Activated naive CD4-positive, alpha-beta T cell treated with anti-CD3 and anti-CD28 coated beads, Interleukin-2, amount 50 U/mL, for 16 hours (primary cell): ENCODE data around the gene POLR3A.
"Not testable (repeated sequence)": the region's sequence is repeated elsewhere in the genome, so short reads cannot be mapped to it uniquely, and the experiment has no call there.

Experiments
- DNase-seq: peaks from one replicate; pipeline ENCODE4 v3.0.0-alpha.2; 2020

POLR3A gene

DNA sequence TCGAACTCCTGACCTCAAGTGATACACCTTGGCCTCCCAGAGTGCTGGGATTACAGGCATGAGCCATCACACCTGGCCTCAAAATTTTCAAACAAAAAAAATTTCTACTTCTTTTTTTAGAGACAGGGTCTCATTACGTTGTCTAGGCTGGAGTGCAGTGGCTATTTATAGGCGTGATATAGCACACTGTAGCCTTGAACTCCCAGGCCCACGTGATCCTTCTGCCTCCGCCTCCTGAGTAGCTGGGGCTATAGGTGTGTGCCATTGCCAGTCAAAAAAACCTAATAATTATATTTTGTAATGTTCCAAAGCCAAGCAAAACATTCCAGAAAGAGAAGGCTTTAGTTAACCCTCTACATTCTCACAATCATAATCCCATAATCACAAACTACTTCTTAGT, 13.8 kb downstream of the POLR3A start:
- no peak for DNase-seq

DNA sequence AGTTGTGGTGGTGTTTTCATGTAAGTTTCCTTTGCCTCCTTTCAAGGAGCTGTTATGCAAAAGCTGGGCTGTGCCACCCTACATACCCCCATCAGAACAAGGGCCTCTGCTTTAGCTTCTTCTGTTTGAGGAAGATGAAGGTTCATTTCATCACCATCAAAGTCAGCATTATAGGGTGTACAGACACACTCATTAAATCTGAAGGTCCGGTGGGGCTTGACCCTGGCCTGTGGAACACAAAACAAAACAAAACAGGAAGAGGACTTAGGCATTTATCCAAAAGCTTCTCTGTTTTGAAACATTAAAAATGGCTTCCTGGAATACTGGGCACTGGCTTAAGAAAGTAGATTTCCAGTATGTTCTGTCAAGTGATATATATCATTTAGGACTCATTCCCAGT, 15.8 kb downstream of the POLR3A start:
- no peak for DNase-seq

DNA sequence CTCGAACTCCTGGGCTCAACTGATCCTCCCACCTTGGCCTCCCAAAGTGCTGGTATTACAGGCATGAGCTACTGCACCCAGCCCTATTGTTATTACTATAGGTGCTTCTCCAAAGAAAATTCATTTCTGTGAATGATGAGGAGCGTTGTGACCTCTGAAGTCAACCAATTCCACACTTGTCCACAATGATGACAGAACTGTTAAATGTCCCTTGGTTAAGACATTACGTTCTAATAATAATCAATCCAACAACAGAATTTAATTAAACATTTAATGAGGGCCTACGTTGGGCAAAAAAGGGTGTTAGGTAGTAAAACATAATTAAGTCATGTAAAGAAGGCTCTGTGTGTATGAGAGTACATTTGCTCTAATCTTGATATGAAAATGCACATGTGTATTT, 18.2 kb downstream of the POLR3A start:
- DNase-seq = no peak

DNA sequence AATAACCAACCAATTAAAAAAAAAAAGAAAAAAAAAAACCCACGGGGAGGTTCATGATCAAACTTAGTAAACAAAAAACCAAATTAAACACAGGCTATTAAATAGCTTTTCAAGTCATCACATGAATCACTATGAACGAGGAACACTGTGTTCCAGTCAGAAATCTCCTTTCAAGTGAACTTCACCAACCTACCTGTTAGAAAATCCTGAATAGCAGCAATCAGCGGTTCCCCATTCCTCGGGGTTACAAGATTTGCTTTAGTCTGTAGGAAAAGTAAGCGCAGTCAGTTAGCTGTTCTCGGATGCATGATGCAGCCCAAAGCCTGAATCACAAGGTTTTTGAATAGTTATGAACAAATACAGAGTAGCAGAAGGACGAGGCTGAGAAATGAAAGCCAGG, 19.0 kb downstream of the POLR3A start:
- DNase-seq = no peak

DNA sequence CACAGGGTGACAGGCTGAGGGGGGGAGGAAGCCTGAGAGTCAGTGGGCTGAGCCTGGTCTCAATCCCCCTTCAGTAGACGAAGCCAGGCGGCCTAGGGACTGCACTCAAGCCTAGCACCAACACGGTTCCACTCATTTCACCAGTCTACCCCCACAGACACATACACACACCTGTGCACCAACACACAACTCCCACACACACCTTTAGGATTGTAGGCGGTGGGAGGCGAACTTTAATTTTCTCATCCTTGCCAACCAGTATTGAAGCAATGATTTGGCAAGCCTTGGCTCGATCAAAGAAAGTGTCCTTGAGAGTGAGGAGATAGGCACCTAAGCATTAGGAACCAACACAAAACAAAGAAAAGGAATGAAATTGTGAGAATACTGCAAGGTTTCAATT, 19.7 kb downstream of the POLR3A start:
- DNase-seq = no peak

DNA sequence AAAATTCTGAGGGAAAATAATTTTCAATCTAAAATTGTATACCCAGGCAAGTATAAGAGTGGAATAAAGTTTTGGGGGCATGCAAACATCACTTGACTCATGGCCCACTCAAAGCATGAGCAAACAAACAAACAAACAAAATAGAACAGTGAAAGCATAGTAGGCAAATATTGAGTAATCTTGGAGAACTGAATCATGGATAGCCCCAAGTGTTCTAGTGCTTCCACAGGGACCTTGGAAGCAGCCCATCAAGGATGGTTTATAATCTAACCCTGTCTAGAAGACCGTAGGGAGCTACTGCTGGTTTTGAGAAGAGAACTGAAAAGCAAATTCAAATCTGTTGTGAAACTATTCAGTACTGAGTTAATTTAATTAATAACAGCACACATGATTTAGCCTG, 22.1 kb downstream of the POLR3A start:
- DNase-seq = no peak

DNA sequence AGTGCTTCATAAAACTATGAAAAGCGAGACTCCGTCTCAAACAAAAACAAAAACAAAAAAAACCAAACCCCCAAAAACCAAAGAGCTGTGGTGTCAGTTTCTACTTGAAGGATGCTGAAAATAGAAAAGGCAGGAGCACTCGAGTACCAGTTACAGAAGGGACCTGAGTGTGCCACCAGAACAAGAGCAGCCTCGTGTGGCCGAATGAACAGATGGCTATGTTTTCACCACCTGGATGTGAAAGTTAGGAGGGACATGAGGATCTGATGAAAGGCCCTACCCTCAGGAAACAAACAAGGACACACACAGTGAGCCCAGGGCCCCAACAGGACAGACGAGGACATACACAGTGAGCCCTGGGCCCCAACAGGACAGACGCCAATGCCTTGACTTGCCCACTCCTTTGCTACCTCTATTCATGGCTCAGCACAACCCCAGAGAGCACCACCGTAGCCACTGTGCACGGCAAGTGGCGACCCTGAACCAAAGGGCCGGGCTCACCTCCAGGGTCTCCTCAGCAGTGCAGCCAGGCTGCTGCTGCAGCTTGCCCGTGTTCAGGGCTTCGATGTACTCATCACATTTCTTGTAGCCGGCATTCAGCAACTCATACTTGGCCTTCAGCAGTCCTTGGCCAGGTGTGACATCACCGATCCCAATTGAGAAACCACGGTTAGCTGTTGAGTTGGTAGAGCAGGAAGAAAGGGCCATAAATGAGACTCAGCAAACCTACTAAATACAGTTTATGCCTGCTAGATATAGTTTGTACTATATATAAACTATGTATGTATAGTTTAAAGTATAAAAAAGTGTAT, 24.9 kb downstream of the POLR3A start:
- DNase-seq = no peak

DNA sequence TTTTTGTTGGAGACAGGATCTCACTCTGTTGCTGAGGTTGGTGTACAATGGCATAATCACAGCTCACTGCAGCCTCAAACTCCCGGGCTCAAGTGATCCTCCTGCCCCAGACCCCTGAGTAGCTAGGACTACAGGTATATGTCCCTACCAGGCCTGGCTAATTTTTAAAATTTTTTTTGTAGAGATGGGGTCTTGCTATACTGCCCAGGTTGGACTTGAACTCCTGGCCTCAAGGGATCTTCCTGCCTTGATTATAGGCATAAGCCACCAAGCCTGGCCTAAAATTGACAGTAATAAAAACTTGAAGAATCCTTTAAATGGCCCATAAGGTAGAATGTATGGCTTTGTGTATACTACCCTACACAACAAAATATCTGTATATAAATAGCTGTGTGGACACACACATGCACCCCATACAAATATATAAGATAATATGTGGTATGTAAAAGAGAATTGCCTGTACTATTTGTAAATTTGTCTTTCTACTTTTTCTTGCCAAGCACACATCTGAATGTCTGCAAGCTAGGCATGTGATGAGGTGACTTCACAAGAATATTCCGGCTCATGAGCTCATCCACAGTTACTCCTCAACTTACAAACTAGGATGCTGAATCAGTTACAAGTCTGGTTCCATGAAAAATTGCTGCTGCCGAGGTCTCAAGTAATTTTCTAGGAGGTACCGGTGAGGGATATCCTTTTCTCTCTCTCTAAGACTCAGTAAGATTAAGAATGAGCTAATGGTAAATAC, 26.6 kb downstream of the POLR3A start:
- no peak for DNase-seq

DNA sequence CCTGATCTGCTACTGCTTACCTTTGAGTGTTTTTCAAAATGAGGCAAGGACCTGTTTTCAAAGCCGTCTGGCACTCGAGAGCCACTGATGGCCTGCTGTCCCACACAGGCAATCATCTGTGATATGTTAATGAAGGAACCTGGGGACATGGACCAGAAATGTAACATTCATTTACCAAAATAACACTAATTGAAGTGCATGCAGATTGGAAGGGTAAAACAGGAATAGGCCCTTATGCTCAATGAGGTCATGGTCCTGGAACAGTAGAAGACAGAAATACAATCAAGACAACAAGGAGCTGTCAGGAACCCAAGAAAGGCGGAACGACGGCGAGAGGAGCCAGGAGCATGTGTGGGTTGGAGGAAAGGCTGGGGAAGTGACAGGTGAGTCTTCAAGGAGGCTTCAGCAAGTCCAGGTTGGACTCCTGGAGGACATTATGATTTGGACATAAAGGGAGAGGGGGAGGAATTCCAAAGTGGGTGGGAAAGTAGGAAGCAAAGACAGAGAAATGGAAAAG, 28.3 kb downstream of the POLR3A start:
- no peak for DNase-seq

DNA sequence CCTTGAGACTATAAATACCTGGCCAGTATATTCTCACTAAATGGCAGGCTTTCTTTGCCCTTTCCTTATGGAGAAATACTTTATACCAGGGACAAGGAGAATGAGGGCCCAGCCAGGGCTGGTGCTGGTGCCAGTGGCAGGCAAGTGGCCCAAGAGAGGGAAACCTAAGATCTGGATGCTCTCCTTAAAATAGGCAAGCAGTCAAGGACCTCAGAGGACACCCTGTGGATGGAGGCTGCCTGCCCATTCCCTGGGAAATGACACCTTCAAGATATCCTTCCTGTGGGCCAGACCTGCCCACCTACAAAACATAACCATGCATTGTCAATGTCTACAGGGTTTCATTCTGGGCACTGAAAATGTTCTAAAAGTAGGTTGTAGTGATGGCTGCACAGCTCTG, 29.1 kb downstream of the POLR3A start:
- DNase-seq = no peak

DNA sequence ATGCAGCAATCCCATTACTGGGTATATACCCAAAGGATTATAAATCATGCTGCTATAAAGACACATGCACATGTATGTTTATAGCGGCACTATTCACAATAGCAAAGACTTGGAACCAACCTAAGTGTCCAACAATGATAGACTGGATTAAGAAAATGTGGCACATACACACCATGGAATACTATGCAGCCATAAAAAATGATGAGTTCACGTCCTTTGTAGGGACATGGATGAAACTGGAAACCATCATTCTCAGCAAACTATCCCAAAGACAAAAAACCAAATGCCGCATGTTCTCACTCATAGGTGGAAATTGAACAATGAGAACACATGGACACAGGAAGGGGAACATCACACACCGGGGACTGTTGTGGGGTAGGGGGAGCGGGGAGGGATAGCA, 30.5 kb downstream of the POLR3A start:
- DNase-seq = not testable (repeated sequence)

DNA sequence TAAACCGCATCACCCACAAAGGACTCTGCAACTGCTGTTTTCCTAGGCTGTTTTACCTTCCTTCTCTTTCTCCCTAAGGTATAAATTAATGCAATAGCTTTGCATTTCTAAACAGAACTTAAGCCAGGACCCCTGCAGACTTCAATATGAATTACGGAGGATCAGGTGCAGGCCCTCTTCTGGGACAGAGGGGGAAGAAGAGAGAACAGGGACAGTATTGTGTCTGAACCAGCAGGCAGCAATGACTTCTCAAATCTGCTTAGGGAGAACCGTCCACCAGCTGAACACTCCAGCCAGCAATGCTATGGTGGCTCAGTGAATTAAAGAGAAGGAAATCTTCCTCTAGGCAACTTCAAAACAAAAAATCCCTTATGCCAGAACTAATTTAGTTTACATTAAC, 35.7 kb downstream of the POLR3A start:
- no peak for DNase-seq

DNA sequence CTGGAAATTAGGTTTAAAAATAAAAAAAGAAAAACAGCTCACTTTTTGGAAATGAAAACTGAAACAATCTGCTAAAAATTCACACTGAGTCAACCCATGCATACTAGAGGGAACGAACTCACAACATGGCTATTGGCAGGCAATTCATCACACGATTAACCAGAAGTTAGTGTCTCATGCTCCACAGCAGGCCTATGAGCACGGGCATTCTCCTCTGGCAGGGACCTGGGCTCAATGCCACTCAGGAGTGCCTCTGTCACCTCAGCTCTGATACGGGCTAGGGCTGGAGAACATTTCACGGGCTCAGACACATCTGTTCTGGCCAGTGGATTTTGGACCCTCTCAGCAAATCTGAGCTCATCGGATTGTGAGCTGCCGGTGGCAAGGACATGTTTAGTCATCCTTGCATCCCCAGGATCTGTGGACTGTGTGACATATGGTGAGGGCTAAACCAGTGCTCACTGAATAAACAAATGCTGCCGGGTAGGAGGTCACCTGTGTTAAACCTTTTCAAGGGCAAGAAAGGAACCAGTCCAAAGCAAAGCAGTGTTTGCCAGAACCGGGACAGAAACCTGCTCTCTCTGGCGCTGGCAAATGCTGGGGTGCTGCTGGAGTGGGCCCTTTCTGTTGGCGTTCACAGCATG, 40.1 kb downstream of the POLR3A start:
- no peak for DNase-seq

DNA sequence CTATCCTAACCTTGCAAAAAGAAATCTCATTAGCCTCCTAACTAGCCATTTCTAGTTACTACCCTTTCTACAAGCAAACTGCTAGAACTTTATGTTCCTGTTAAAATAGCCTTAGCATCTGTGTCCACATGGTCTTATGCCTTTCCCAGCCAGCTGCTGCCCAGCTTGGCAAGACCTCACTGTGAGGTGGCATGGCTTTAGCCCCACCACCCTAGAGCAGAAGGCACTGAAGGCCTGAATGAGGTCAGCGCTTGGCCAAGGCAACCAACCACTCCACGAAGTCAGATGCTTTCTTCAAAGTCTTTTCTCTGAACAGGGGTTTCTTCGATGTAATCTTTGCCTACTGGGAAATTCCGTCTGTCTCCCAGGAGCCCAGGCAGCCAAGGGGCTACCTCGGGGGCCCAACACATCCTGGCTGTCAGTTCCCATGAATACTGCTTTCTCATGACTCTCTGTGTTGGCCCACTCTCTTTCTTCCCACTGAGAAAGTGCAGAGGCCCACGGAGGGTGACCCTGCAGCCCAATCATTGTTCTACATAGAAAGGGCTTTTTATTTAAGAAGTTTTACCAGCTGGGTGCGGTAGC, 41.6 kb downstream of the POLR3A start:
- no peak for DNase-seq

DNA sequence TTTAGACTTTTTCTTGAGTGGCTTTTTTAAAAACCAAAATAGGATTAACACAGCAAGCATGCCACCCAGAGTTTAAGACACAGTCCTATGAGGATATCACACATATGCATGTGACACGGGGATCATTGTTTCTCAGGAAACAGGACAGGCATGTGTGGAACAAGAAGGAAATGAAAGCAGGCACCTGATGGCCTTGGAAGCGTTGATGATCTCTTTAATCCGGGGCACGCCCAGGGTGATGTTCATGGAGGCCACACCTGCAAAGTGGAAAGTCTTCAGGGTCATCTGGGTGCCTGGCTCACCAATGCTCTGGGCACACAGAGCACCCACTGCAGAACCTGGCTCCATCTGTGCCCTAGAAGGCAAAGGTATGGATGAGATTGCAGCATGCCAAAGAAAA, 44.3 kb downstream of the POLR3A start:
- DNase-seq = no peak

DNA sequence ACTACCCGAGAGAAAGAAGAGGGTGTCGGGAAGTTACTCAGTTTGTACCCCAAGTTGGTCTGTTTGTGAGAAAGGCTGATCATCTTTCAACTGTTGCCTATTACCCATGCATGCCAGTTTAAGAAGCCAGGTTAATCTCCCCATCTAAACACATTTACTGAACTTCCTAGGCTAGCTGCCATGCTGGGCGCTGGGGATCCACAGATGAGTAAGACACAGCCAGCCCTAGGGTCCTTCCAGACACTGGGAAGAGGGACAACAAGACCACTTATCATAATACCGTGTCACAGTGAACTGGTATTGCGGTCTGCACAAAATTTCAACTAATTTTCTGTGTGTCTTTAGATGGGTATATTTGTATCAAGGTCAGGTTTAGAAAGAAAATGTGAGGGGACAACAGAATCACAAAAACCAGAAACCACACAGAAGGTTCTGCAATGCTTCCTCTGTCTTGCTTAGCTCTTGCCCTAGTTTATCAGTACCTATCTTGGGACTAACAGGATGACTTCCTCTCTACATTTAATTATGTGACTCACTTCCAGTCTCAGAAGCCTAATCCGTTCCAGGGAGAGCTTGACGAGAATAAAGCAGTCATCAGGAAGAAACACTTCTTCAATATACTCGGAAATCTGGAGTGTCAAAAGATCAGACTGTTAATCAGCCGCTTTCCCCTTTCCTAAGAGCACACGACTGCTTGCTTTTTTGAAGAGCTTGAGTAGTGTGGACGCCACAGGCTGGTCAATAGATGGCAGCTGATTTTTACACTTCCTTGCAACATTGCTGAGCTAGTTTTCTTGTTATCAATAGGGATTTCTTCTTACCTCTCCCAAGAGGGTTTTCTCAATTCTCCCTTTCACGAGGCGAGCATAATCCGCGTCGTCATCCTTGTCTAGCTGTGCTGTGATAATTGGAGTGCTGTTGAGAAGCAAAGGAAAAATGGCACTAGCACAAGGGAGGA, 45.7 kb downstream of the POLR3A start:
- no peak for DNase-seq

DNA sequence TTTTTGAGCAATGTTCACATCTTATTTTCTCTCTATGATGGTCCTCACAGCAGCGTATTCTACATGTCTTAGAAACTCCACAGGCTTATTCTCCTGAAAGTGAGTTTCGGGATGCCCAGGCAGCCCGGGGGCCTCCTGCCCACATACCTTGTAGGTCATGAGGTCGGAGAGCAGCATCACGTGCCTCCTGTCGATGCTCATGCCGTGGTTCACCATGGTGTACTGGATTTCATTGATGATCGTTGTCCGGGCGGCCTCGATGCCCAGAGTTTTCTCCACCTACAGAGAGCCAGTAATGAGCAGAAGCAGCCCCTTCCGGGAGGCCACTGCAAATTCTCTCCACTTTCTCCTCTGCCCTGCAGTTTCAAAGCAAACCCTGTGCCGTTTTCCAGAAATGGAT, 48.0 kb downstream of the POLR3A start:
- DNase-seq = no peak

DNA sequence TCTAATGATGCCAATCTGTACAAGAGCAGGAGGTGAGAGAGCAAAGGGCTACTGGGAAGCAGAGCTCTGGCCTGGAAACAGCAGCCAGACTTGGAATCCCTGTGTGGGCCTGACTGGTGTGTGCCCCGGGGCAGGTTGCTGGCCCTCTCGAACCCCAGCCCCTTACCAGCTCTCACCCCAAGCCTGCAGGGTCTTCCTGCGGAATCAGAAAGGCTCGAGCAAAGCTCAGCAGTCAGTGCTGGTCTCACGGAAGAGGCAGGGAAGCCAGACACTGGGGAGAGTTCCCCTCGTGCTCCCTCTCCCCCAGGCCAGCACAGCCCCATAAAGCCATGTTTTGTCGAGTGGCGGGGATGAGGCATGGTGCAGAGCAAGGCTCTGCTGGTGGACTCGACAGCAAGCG, 50.1 kb downstream of the POLR3A start:
- DNase-seq = no peak

DNA sequence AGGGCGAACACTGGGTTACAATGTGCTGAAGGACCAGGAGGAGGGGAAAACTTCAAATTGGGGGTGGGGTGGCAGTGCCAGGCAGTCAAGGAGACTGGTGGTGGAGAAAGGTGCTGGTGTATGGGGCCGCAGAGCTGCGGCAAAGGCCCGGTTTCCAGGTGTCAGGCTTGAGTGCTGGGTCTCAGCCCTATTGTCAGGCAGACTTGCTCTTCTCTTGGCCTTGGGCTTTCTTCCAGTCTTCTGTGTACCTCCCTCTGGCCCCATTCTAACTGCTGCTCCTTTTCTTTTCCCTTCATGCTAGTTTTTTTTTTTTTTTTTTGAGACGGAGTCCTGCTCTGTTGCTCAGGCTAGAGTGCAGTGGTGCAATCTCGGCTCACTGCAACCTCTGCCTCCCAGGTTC, 51.0 kb downstream of the POLR3A start:
- DNase-seq = no peak

DNA sequence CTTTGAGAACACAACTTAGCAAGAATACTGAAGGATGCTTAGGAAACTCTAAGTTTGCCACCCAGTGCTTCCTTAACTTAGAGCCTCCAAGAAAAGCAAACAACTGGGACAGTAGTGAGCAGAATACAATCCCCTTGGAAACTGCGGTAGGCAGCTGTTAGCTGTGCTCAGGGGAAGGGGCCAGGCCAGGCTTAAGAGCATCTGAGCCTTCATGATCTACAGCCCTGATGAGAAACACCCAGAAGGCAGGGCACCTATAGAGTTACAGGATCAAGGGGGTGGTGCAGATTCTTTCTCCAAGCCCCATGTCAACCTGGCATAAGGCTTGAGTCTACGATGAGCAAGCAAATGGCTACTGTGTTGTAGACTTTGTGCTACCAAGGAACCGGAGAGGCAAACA, 51.4 kb downstream of the POLR3A start:
- DNase-seq = no peak

DNA sequence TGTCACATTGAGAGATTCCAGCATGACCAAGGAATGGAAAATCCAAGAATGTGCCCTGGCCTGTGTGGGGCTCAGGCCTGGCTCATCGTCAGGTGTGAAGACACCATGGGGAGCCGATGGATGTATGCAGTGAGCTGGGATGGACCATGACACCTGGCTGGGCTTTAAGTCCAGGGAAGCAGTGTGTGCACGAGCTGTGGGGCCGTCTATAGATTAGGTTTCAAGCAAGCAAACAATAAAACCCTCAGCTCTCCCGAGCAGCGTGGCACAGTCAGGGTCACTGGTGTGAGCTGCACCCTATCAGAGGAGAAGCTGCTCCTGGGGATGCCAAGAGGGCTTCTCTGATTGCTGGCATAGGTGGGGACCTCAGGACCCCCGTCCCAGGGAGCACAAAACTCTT, 52.3 kb downstream of the POLR3A start:
- DNase-seq = no peak

DNA sequence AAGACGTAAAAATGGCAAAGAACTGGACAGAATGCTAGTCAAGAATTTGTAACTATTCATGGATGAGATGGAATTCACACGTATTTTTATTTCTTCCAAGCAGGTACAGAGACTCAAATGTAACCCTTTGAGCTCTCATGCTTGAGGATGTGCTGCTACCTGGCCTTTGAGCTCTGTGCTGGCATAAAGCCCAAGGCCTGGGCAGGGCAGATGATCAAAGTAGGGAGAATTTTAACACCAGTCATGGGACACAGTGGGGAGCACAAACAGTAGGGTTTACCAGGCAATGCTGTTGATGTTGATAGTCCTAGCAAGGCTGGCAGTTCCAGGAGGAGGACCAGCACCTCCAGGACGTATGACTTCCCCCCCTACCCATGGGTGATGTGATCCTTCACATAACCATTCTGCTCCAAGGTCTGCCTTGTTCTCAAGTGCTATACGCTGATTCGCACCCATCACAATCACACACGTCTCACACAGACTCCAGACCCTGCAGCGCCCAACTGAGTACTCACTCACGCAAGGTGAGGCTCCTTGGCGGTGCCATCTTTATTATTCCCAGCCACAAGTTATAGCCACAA, 54.1 kb downstream of the POLR3A start:
- no peak for DNase-seq
